H1 (cell line): Measurements from ENCODE around the gene AP2B1. TPM values are rescaled to one million over a fixed set of nuclear protein-coding genes. Genes with fewer than 3 reads are reported as not detected.

ENCODE experiments used
- CTCF ChIA-PET: fragments of 300-600 bp; sonication (Branson Sonifier 250); formaldehyde crosslinking; loops from one replicate; lab custom pipeline; 2021; ENCODE audit not compliant: partially characterized antibody; lab: Charles Lee
- POLR2A ChIA-PET: fragments of 300-600 bp; sonication (Branson Sonifier 250); formaldehyde crosslinking; loops from one replicate; lab custom pipeline; 2021; ENCODE audit warnings: inconsistent platforms; ENCODE audit not compliant: partially characterized antibody; lab: Charles Lee
- DNase-seq, 2 experiments: peaks; one replicate each; pipeline versions ENCODE4 v3.0.0 to v3.0.0-alpha.2; 2010 to 2022; ENCODE audit warnings: low spot score in 2 of 2, low read depth in 1 of 2, mixed read lengths in 1 of 2
- FAIRE-seq: peaks from 2 replicates; lab custom pipeline; 2011; peaks lifted over from hg19 to GRCh38; lab: Jason Lieb, UNC
- H2AFZ ChIP-seq: 2 replicates; pipeline ENCODE4 v1.8.1; 2012; ENCODE audit warnings: low read length, inconsistent platforms
- H2AK5ac ChIP-seq: 2 replicates; pipeline ENCODE4 v1.6.1; 2013; ENCODE audit warnings: low read depth, low read length
- H2BK120ac ChIP-seq: replicated peaks from 2 replicates; pipeline ENCODE3; 2013; ENCODE audit warnings: low read depth, low read length, inconsistent platforms
- H2BK12ac ChIP-seq: 2 replicates; pipeline ENCODE4 v1.6.1; 2013; ENCODE audit warnings: low read depth, low read length
- H2BK15ac ChIP-seq: 2 replicates; pipeline ENCODE4 v1.6.1; 2013; ENCODE audit warnings: low read length
- H2BK20ac ChIP-seq: 2 replicates; pipeline ENCODE4 v1.6.1; 2013; ENCODE audit warnings: low read length
- H2BK5ac ChIP-seq: 2 replicates; pipeline ENCODE4 v1.6.1; 2013; ENCODE audit warnings: low read depth, low read length
- H3K14ac ChIP-seq: 2 replicates; pipeline ENCODE4 v1.6.1; 2013; ENCODE audit warnings: inconsistent platforms; ENCODE audit not compliant: insufficient read length
- H3K18ac ChIP-seq: 2 replicates; pipeline ENCODE4 v1.6.1; 2013; ENCODE audit warnings: low read length; ENCODE audit errors: extremely low read depth
- H3K23ac ChIP-seq: 2 replicates; pipeline ENCODE4 v1.6.1; 2013; ENCODE audit warnings: inconsistent platforms; ENCODE audit not compliant: insufficient read length
- H3K23me2 ChIP-seq: 2 replicates; pipeline ENCODE4 v1.6.1; 2013; ENCODE audit warnings: low read depth, low read length
- H3K27ac ChIP-seq: 2 replicates; pipeline ENCODE4 v1.6.1; 2011; ENCODE audit warnings: low read depth, low read length, inconsistent platforms
- H3K27me3 ChIP-seq, 4 experiments: replicated peaks in 1 of 4; 1 replicate in 1 of 4; 2 replicates in 3 of 4; pipeline versions ENCODE4 v1.6.1 to v1.8.1; 2011 to 2013; ENCODE audit warnings: low read length in 3 of 4, mild to moderate bottlenecking in 3 of 4, inconsistent platforms in 2 of 4, mixed read lengths in 2 of 4, moderate library complexity in 1 of 4; ENCODE audit not compliant: control insufficient read depth in 3 of 4, insufficient read depth in 3 of 4; ENCODE audit errors: extremely low read depth in 1 of 4
- H3K36me3 ChIP-seq, 4 experiments: 2 replicates each; pipeline versions ENCODE4 v1.6.1 to v1.8.1; 2011 to 2013; ENCODE audit warnings: mild to moderate bottlenecking in 4 of 4, low read length in 3 of 4, moderate library complexity in 2 of 4, control low read depth in 1 of 4, inconsistent platforms in 1 of 4; ENCODE audit not compliant: insufficient read depth in 4 of 4, control insufficient read depth in 2 of 4
- H3K4ac ChIP-seq: replicated peaks from 2 replicates; pipeline ENCODE3; 2013; ENCODE audit warnings: low read length, low read depth, mixed read lengths, inconsistent platforms; ENCODE audit not compliant: insufficient read length
- H3K4me1 ChIP-seq, 4 experiments: replicated peaks in 1 of 4; 1 replicate in 1 of 4; 2 replicates in 3 of 4; pipeline versions ENCODE4 v1.6.1 to v1.8.1; 2011 to 2013; ENCODE audit warnings: low read length in 3 of 4, inconsistent platforms in 2 of 4, mixed read lengths in 1 of 4; ENCODE audit not compliant: insufficient read depth in 4 of 4, control insufficient read depth in 3 of 4
- H3K4me2 ChIP-seq, 2 experiments: 2 replicates each; pipeline versions ENCODE4 v1.6.1 to v1.8.1; 2011 to 2013; ENCODE audit warnings: low read depth in 2 of 2, low read length in 2 of 2, control low read depth in 1 of 2, inconsistent platforms in 1 of 2, mild to moderate bottlenecking in 1 of 2; ENCODE audit not compliant: insufficient read depth in 1 of 2
- H3K4me3 ChIP-seq, 4 experiments: fragments of 200-600, 300-600 bp in 1 of 4; sonication (generic), shearing (Covaris generic), sonication (Bioruptor Twin) in 1 of 4; 2 replicates each; pipeline versions ENCODE4 v1.5.1 to v1.8.1; 2011 to 2016; ENCODE audit warnings: low read length in 4 of 4, low read depth in 3 of 4, control low read depth in 2 of 4, inconsistent platforms in 2 of 4, mild to moderate bottlenecking in 2 of 4, mixed read lengths in 1 of 4, moderate library complexity in 1 of 4; ENCODE audit not compliant: insufficient read depth in 2 of 4; ENCODE audit errors: extremely low read depth in 1 of 4
- H3K56ac ChIP-seq: replicated peaks from 2 replicates; pipeline ENCODE3; 2013; ENCODE audit warnings: low read depth, mild to moderate bottlenecking, mixed read lengths, low read length, inconsistent platforms; ENCODE audit not compliant: insufficient read length
- H3K79me1 ChIP-seq: 2 replicates; pipeline ENCODE4 v1.6.1; 2013; ENCODE audit warnings: low read depth, low read length, control low read depth
- H3K79me2 ChIP-seq, 2 experiments: 2 replicates each; pipeline versions ENCODE4 v1.6.1 to v1.8.1; 2012 to 2013; ENCODE audit warnings: low read length in 2 of 2, mild to moderate bottlenecking in 2 of 2, inconsistent platforms in 1 of 2; ENCODE audit not compliant: insufficient read depth in 2 of 2, control insufficient read depth in 1 of 2
- H3K9ac ChIP-seq, 4 experiments: replicated peaks in 1 of 4; 1 replicate in 1 of 4; 2 replicates in 3 of 4; pipeline versions ENCODE4 v1.6.1 to v1.8.1; 2011 to 2013; ENCODE audit warnings: low read depth in 3 of 4, low read length in 3 of 4, control low read depth in 2 of 4, mild to moderate bottlenecking in 2 of 4, moderate library complexity in 2 of 4, inconsistent platforms in 1 of 4; ENCODE audit errors: extremely low read depth in 1 of 4
- H3K9me3 ChIP-seq, 2 experiments: 2 replicates each; pipeline versions ENCODE4 v1.6.1 to v1.8.1; 2012 to 2013; ENCODE audit warnings: mild to moderate bottlenecking in 2 of 2, moderate library complexity in 2 of 2, control low read depth in 1 of 2, inconsistent platforms in 1 of 2, low read depth in 1 of 2, low read length in 1 of 2, mixed read lengths in 1 of 2; ENCODE audit not compliant: insufficient read depth in 2 of 2
- H4K20me1 ChIP-seq, 2 experiments: replicated peaks in 1 of 2; 2 replicates each; pipeline versions ENCODE3 to v1.8.1; 2011 to 2013; ENCODE audit warnings: inconsistent platforms in 2 of 2, low read length in 2 of 2, mild to moderate bottlenecking in 1 of 2; ENCODE audit not compliant: insufficient read depth in 2 of 2, control insufficient read depth in 1 of 2
- H4K5ac ChIP-seq: 2 replicates; pipeline ENCODE4 v1.6.1; 2013; ENCODE audit warnings: low read length, low read depth, mixed read lengths, inconsistent platforms; ENCODE audit not compliant: insufficient read length
- H4K8ac ChIP-seq: 2 replicates; pipeline ENCODE4 v1.8.0; 2013; ENCODE audit warnings: mild to moderate bottlenecking, moderate library complexity, low read length, inconsistent platforms; ENCODE audit not compliant: insufficient read depth; ENCODE audit errors: extremely low read depth
- H4K91ac ChIP-seq: replicated peaks from 2 replicates; pipeline ENCODE3; 2013; ENCODE audit warnings: low read length, mixed read lengths, inconsistent platforms; ENCODE audit not compliant: insufficient read length
- CBX5 ChIP-seq: fragments of 300-800, 300-1000 bp; sonication (generic); IDR thresholded peaks from 2 replicates; pipeline ENCODE4 v1.7.1; 2016; ENCODE audit warnings: antibody characterized with exemption, low read length, low read depth
- KDM1A ChIP-seq: fragments of 200-600, 300-600 bp; sonication (generic); IDR thresholded peaks from 2 replicates; pipeline ENCODE4 v1.7.1; 2016; ENCODE audit warnings: mild to moderate bottlenecking, low read length, borderline replicate concordance
- RBBP5 ChIP-seq: IDR thresholded peaks from 2 replicates; pipeline ENCODE4 v1.7.1; 2012; ENCODE audit warnings: low read depth, mild to moderate bottlenecking, inconsistent platforms, low read length, moderate library complexity, borderline replicate concordance
- TAF7 ChIP-seq: optimal IDR thresholded peaks from 2 replicates; pipeline ENCODE3; 2011; ENCODE audit warnings: low read depth, mild to moderate bottlenecking, inconsistent platforms, low read length, moderate library complexity, borderline replicate concordance
- WGBS, 2 experiments: shearing (Covaris generic) in 1 of 2; methylation state at CpG; one replicate each; pipeline versions ENCODE4 v1.1.6 to v1.1.7; 2013 to 2015; ENCODE audit warnings: low lambda C conversion rate in 2 of 2, mixed read lengths in 2 of 2, inconsistent platforms in 1 of 2, low coverage in 1 of 2, missing lambda C conversion rate in 1 of 2; ENCODE audit not compliant: insufficient replicate concordance in 2 of 2, insufficient coverage in 1 of 2, insufficient read length in 1 of 2; ENCODE audit errors: extremely low coverage in 1 of 2, missing lambda C conversion rate in 1 of 2; 5-methylcytosine and 5-hydroxymethylcytosine counted together
- polyA plus RNA-seq, 7 experiments: library from polyadenylated mRNA; depleted of rRNA in 3 of 7; stranded (reverse) in 5 of 7; unstranded in 2 of 7; fragments of >200 nt in 5 of 7; fragments of 200-250 nt in 2 of 7; gene quantifications; 1 replicate in 5 of 7; 2 replicates in 1 of 7; 4 replicates in 1 of 7; pipeline versions ENCODE4 v1.2.1 to v1.2.3, GENCODE V29; 2011 to 2013; ENCODE audit warnings: missing spikeins in 2 of 7, mixed read lengths in 2 of 7
- total RNA-seq: library from RNA; stranded (reverse); fragmentation: NEBNext Ultra II Directional; extraction: Animal tissue kit (Norgen Biotek cat#: 25700); gene quantifications from 2 replicates; pipeline ENCODE4 v1.2.1, GENCODE V29; 2021

AP2B1 gene
- total and polyA plus RNA-seq, 2 of the 8 experiments (the other 6 are each of a cell fraction or from before 2014, with no cell fraction given): 95.5 to 199 TPM

- no peak for FAIRE-seq
Measured at GRCh38 chr17:35666967-35667532, 79.9 kb downstream of the AP2B1 start.

More at GRCh38 chr17:35666967-35667532, 79.9 kb downstream of the AP2B1 start:
- Histone ChIP-seq H3K14ac (no peak overlapping the region), H3K23me2 (no peaks in the 10 kb centered on the region), H3K4ac (no peak overlapping the region), H3K9me3 (no peaks in the 10 kb centered on the region), H3K4me2 (no peak overlapping the region), H3K56ac (no peak overlapping the region), H3K79me1 (no peaks in the 10 kb centered on the region), H4K20me1 (peaks cover 0 to 1% of the 10 kb centered on the region in 2 experiments), H3K4me1 (no peaks in the 10 kb centered on the region), H3K36me3 (peaks cover 0 to 34% (median 12%) of the 10 kb centered on the region in 4 experiments; a peak in 7 of 8 replicates), H4K91ac (no peak overlapping the region), H4K8ac (no peak overlapping the region), H2BK5ac (no peak overlapping the region), H2BK12ac (no peak overlapping the region), H2AFZ (no peak overlapping the region), H3K9ac (no peak overlapping the region), H3K27ac (no peak overlapping the region), H2BK20ac (no peak overlapping the region), H2AK5ac (no peak overlapping the region), H4K5ac (no peak overlapping the region), H3K23ac (no peak overlapping the region), H3K27me3 (no peaks in the 10 kb centered on the region), H2BK15ac (no peak overlapping the region), H3K79me2 (no peaks in the 10 kb centered on the region), H2BK120ac (no peak overlapping the region), H3K4me3 (no peak overlapping the region), H3K18ac (no peak overlapping the region)
- POLR2A ChIA-PET: no interaction called here
- no peak for DNase-seq
- TF ChIP-seq TAF7: no peak
- no peak for TF ChIP-seq KDM1A
- no peak for TF ChIP-seq RBBP5
- TF ChIP-seq CBX5: no peak
- 92% methylated on average over 2 of the region's 2 CpGs; no CpG with 5 or more reads in 1 of the 2 experiments for WGBS, 2 experiments
- CTCF ChIA-PET: interaction anchor here (1.2 to 4.4 kb wide), 2 partner anchors 15 to 54 kb away, joined by 3 to 19 read pairs; no protein-coding TSS in a partner anchor
